ENCODE data around the gene CYP27B1.

CYP27B1 gene

GRCh38 chr12:57763881-57764661 is 2.8 kb downstream of the CYP27B1 start:
- no peak for DNase-seq (ENCODE audit: insufficient read length)
- FAIRE-seq, result no peak
- TF ChIP-seq POLR2A (IDR thresholded peaks at IDR 0.05; ENCODE audit: low read depth, low read length) (no peak), POLR2AphosphoS5 (IDR thresholded peaks at IDR 0.05; ENCODE audit: low read depth, low read length) (no peak), TAF1 (IDR thresholded peaks at IDR 0.05; ENCODE audit: borderline replicate concordance, low read depth, low read length) (no peak)

- DNase-seq (ENCODE audit: insufficient read length) (no peak), FAIRE-seq (no peak)
- TF ChIP-seq POLR2AphosphoS5 (IDR thresholded peaks at IDR 0.05; ENCODE audit: low read depth, low read length) (no peak), TAF1 (IDR thresholded peaks at IDR 0.05; ENCODE audit: borderline replicate concordance, low read depth, low read length) (no peak), POLR2A (IDR thresholded peaks at IDR 0.05; ENCODE audit: low read depth, low read length) (no peak)
Observed at GRCh38 chr12:57762463-57762862, 4.4 kb downstream of the CYP27B1 start.

- no peak for TF ChIP-seq POLR2A (IDR thresholded peaks at IDR 0.05; ENCODE audit: low read depth, low read length)
- TF ChIP-seq POLR2AphosphoS5 (IDR thresholded peaks at IDR 0.05; ENCODE audit: low read depth, low read length), result no peak
- TF ChIP-seq TAF1 (IDR thresholded peaks at IDR 0.05; ENCODE audit: borderline replicate concordance, low read depth, low read length), result no peak
- FAIRE-seq, result no peak
- no peak for DNase-seq (ENCODE audit: insufficient read length)
Observed at GRCh38 chr12:57761391-57761998, 5.4 kb downstream of the CYP27B1 start.

- FAIRE-seq, result no peak
- no peak for DNase-seq (ENCODE audit: insufficient read length)
- TF ChIP-seq POLR2AphosphoS5 (IDR thresholded peaks at IDR 0.05; ENCODE audit: low read depth, low read length) (no peak), TAF1 (IDR thresholded peaks at IDR 0.05; ENCODE audit: borderline replicate concordance, low read depth, low read length) (no peak), POLR2A (IDR thresholded peaks at IDR 0.05; ENCODE audit: low read depth, low read length) (no peak)
Observed at GRCh38 chr12:57760347-57760982, 6.4 kb downstream of the CYP27B1 start.

GRCh38 chr12:57759360-57759980 is 7.4 kb downstream of the CYP27B1 start:
- no peak for DNase-seq (ENCODE audit: insufficient read length)
- TF ChIP-seq POLR2AphosphoS5 (IDR thresholded peaks at IDR 0.05; ENCODE audit: low read depth, low read length), result no peak
- TF ChIP-seq TAF1 (IDR thresholded peaks at IDR 0.05; ENCODE audit: borderline replicate concordance, low read depth, low read length), result no peak
- no peak for TF ChIP-seq POLR2A (IDR thresholded peaks at IDR 0.05; ENCODE audit: low read depth, low read length)
- FAIRE-seq, result peak; percentile 80

GRCh38 chr12:57758552-57759359 is 8.1 kb downstream of the CYP27B1 start:
- DNase-seq (ENCODE audit: insufficient read length) (no peak), FAIRE-seq (no peak)
- no peak for TF ChIP-seq TAF1 (IDR thresholded peaks at IDR 0.05; ENCODE audit: borderline replicate concordance, low read depth, low read length)
- TF ChIP-seq POLR2A (IDR thresholded peaks at IDR 0.05; ENCODE audit: low read depth, low read length), result no peak
- no peak for TF ChIP-seq POLR2AphosphoS5 (IDR thresholded peaks at IDR 0.05; ENCODE audit: low read depth, low read length)

GRCh38 chr12:57757771-57758170 is 9.1 kb downstream of the CYP27B1 start:
- no peak for FAIRE-seq
- DNase-seq (ENCODE audit: insufficient read length), result no peak
- no peak for TF ChIP-seq TAF1 (IDR thresholded peaks at IDR 0.05; ENCODE audit: borderline replicate concordance, low read depth, low read length)
- TF ChIP-seq POLR2AphosphoS5 (IDR thresholded peaks at IDR 0.05; ENCODE audit: low read depth, low read length), result no peak
- no peak for TF ChIP-seq POLR2A (IDR thresholded peaks at IDR 0.05; ENCODE audit: low read depth, low read length)

GRCh38 chr12:57756406-57757341 is 10.2 kb downstream of the CYP27B1 start:
- TF ChIP-seq POLR2A (IDR thresholded peaks at IDR 0.05; ENCODE audit: low read depth, low read length) (no peak), TAF1 (IDR thresholded peaks at IDR 0.05; ENCODE audit: borderline replicate concordance, low read depth, low read length) (no peak), POLR2AphosphoS5 (IDR thresholded peaks at IDR 0.05; ENCODE audit: low read depth, low read length) (no peak)
- FAIRE-seq (peak; percentile 88), DNase-seq (ENCODE audit: insufficient read length) (peak; percentile 79)

GRCh38 chr12:57755454-57756372 is 11.2 kb downstream of the CYP27B1 start:
- no peak for TF ChIP-seq TAF1 (IDR thresholded peaks at IDR 0.05; ENCODE audit: borderline replicate concordance, low read depth, low read length)
- no peak for TF ChIP-seq POLR2A (IDR thresholded peaks at IDR 0.05; ENCODE audit: low read depth, low read length)
- no peak for TF ChIP-seq POLR2AphosphoS5 (IDR thresholded peaks at IDR 0.05; ENCODE audit: low read depth, low read length)
- FAIRE-seq (peak; percentile 17), DNase-seq (ENCODE audit: insufficient read length) (no peak)
